Dermis microvascular lymphatic vessel endothelial cell (primary cell): ENCODE results near the gene RIOX2. TPM values are rescaled to one million over a fixed set of nuclear protein-coding genes. Genes with fewer than 3 reads are reported as not detected.
"Not testable (repeated sequence)": the region's sequence is repeated elsewhere in the genome, so short reads cannot be mapped to it uniquely, and the experiment has no call there.

Experiments
- DNase-seq, 2 donors: peaks; one replicate each; pipeline versions ENCODE4 v3.0.0 to v3.0.0-alpha.2; 2010; ENCODE audit warnings: low read depth in 2 of 2
- total RNA-seq: library from RNA; depleted of rRNA; stranded (reverse); fragments of >200 nt; gene quantifications from 2 replicates; pipeline ENCODE4 v1.2.1, GENCODE V29; 2014

Gene RIOX2
- total RNA-seq, 1 donor from 2014 or later: 29.0 TPM

GRCh38 chr3:97914388-97914787 lies 57.8 kb downstream of the RIOX2 start:
- DNase-seq: peak in 1 of 2 donors; percentile 51

DNA sequence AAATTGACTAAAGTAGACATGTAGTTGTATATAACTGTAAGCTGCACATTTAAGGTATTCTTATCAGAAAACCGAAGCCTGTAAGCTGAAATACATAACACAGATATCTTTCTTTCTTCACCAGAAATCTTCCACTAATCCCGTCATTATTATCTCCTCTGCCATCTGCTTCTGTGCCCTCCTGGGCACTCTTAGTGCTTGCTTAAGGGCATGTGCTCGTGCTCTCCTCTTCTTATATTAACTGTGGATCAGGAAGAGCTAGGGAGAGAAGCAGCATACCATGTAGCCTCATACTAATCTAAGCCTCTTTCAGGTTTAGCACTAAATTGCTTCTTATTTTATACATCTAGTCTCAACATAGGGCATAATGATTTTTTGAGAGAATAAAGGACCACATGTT lies 60.8 kb downstream of the RIOX2 start:
- DNase-seq: no peak

DNA sequence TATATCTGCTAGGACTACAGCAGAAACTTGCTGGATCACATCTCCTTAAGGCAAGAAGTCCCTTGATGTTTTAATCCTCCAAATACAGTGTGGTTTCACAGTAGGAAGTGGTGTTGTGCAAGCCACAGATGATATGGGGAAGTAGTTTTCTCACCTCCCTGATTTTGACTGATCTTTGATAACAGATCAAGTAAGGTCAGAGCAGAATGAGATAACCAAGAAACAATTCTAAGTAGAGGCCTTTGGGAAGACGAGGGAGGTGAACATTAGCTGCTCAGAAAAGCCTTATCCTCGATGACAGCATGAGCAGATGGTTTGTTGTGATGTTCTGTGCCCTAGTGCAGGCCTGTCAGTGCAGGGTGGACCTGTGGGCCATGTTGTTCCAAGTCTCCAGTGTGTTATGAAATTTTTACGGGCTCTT lies 61.3 kb downstream of the RIOX2 start:
- no peak for DNase-seq

DNA sequence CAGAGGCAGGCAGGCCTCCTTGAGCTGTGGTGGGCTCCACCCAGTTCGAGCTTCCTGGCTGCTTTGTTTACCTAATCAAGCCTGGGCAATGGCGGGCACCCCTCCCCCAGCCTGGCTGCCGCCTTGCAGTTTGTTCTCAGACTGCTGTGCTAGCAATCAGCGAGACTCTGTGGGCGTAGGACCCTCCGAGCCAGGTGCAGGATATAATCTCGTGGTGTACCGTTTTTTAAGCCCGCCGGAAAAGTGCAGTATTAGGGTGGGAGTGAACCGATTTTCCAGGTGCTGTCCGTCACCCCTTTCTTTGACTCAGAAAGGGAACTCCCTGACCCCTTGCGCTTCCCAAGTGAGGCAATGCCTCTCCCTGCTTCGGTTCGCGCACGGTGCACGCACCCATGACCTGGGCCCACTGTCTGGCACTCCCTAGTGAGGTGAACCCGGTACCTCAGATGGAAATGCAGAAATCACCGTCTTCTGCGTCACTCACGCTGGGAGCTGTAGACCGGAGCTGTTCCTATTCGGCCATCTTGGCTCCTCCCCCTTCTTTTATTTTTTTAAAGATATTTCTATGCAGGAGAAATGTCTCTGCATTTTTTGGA lies 61.9 kb downstream of the RIOX2 start:
- DNase-seq: not testable (repeated sequence)

- not testable (repeated sequence) for DNase-seq
These were observed 62.4 kb downstream of the RIOX2 start for GRCh38 chr3:97909830-97910229.

GRCh38 chr3:97901313-97902248 lies 70.7 kb downstream of the RIOX2 start:
- DNase-seq: peak in 1 of 2 donors; percentile 5

DNA sequence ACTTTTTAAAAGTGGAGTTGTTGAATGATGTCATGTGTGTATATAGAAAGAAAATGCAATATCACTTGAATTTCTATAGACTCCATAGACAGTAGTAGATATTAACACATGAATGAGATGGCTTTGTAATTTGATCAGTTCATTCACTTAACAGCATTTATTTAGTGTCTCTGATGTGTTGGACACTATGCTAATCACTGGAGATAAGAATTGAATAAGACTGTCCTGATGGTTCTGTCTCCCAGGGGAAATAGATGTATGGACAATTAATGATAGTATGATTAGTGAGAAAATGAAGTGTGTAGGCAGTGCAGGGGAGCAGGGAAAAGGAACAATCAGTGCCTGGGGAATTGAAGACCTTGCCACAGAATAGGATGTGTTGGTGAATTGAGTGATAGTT lies 72.9 kb downstream of the RIOX2 start:
- DNase-seq: no peak

DNA sequence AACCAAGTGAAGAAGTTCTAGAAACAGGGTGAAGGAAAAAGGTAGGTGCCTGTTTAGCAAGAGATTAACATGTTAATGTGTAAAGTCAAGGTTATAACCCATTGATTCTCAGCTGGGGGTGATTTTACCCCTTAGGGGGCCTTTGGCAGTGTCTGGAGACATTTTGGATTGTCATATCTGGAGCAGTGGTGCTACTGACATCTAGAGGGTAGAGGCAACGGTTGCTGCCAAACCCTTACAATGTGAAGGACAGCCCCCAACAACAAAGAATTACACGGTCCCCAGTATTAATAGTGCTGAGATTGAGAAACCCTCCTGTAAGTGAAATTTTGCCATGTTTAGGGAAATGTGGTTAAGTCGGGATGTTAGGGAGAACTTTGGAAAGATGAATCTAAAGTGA lies 75.7 kb downstream of the RIOX2 start:
- no peak for DNase-seq

DNA sequence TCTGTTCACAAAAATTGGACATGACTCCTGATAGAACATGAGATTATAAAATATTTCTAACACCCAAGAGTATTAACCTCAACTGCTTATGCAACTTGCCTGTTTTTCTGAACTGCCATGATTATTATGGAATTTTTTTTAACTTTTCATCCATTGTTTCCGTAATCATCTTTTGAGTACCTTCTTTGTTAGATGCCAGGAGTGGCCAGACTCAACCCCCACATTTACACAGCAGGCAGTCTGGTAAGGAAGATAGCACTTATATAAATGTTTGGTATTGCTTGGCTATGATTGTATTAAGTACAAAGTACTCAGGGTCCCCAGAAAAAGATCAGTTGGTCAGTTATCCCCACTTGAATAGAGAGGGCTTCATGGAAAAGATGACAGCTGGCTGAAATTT lies 76.1 kb downstream of the RIOX2 start:
- no peak for DNase-seq

- DNase-seq: no peak
These were observed 77.0 kb downstream of the RIOX2 start for GRCh38 chr3:97895216-97895615.

- no peak for DNase-seq
These were observed 79.4 kb downstream of the RIOX2 start for GRCh38 chr3:97892852-97893251.

Other genes starting within 250 kb of the RIOX2 start
- 3.8 and 4.5 TPM in 2 replicates for gene ARL6, start 207.7 kb downstream of the RIOX2 start, total RNA-seq
- gene CRYBG3, start 150.4 kb downstream of the RIOX2 start, total RNA-seq: 15.4 and 17.3 TPM in 2 replicates
- gene GABRR3, start 62.9 kb upstream of the RIOX2 start, total RNA-seq: not detected in 2 replicates
- gene OR5AC2, start 114.7 kb upstream of the RIOX2 start, total RNA-seq: not detected in 2 replicates
- not detected in 2 replicates for gene OR5H1, start 158.3 kb upstream of the RIOX2 start, total RNA-seq
- not detected in 2 replicates for gene OR5H14, start 175.0 kb upstream of the RIOX2 start, total RNA-seq
- gene OR5H15, start 194.3 kb upstream of the RIOX2 start, total RNA-seq: not detected in 2 replicates